Neural progenitor cell (in vitro differentiated cells): Measurements from ENCODE around the gene SLC17A9.

Source experiments
- CTCF ChIP-seq: fragments of 200-600 bp; sonication (generic); IDR thresholded peaks from 2 replicates; pipeline ENCODE4 v1.5.1; 2017; ENCODE audit warnings: antibody characterized with exemption, mild to moderate bottlenecking
- EZH2 ChIP-seq: fragments of 200-600 bp; sonication (generic); IDR thresholded peaks from 2 replicates; pipeline ENCODE4 v1.6.1; 2017; ENCODE audit warnings: antibody characterized with exemption, mild to moderate bottlenecking, moderate library complexity

- TF ChIP-seq EZH2: no peak
- TF ChIP-seq CTCF: no peak
Observed at GRCh38 chr20:62994869-62995281, 42.4 kb downstream of the SLC17A9 start.
